LNCaP clone FGC (cell line): Measurements from ENCODE around the gene TOR4A.
"Not testable (repeated sequence)": the region's sequence is repeated elsewhere in the genome, so short reads cannot be mapped to it uniquely, and the experiment has no call there.

Experiments
- DNase-seq: peaks from one replicate; pipeline ENCODE4 v3.0.0-alpha.2; 2011; ENCODE audit warnings: low read depth
- H3K4me3 ChIP-seq: 2 replicates; pipeline ENCODE4 v1.5.1; 2011; ENCODE audit warnings: mild to moderate bottlenecking, low read depth, low read length, control low read depth
- CTCF ChIP-seq: IDR thresholded peaks from 2 replicates; pipeline ENCODE4 v1.5.1; 2012; ENCODE audit warnings: mild to moderate bottlenecking; ENCODE audit not compliant: control insufficient read depth, insufficient read depth; ENCODE audit errors: extremely low read depth

The TOR4A gene

GRCh38 chr9:137256856-137257255 lies 20.7 kb upstream of the TOR4A start:
- DNase-seq, result no peak
- TF ChIP-seq CTCF, result no peak
- peak overlapping the region; percentile 98 for H3K4me3 ChIP-seq

GRCh38 chr9:137262173-137262908 lies 15.2 kb upstream of the TOR4A start:
- peak; percentile 22 for TF ChIP-seq CTCF
- DNase-seq, H3K4me3 ChIP-seq: not testable (repeated sequence)

GRCh38 chr9:137262909-137263285 lies 14.6 kb upstream of the TOR4A start:
- no peak for TF ChIP-seq CTCF
- no peak for DNase-seq
- no peak overlapping the region for H3K4me3 ChIP-seq

- TF ChIP-seq CTCF, result no peak
- no peak overlapping the region for H3K4me3 ChIP-seq
- no peak for DNase-seq
These were observed 14.0 kb upstream of the TOR4A start for GRCh38 chr9:137263506-137263905.

GRCh38 chr9:137264067-137264466 lies 13.5 kb upstream of the TOR4A start:
- TF ChIP-seq CTCF, result no peak
- no peak overlapping the region for H3K4me3 ChIP-seq
- DNase-seq, result no peak

- no peak for DNase-seq
These were observed 11.9 kb upstream of the TOR4A start for GRCh38 chr9:137265496-137266161.

More at GRCh38 chr9:137265496-137266161, 11.9 kb upstream of the TOR4A start:
- H3K4me3 ChIP-seq, result no peak overlapping the region
- no peak for TF ChIP-seq CTCF
